B cell (primary cell): ENCODE data around the gene PSMC5. TPM values are rescaled to one million over a fixed set of nuclear protein-coding genes. Genes with fewer than 3 reads are reported as not detected.

Source experiments
- ATAC-seq: fragments of 200-7000 bp; cut with Tn5 transposase; one replicate; pipeline ENCODE4 v1.10.0; 2021; ENCODE audit warnings: low read depth, mild to moderate bottlenecking, moderate number of reproducible peaks, moderate library complexity
- CTCF ChIA-PET: fragments of 350-600 bp; sonication (Branson Sonifier 250); formaldehyde crosslinking; loops from one replicate; lab custom pipeline; 2021; ENCODE audit warnings: antibody characterized with exemption, inconsistent platforms; lab: Charles Lee
- POLR2A ChIA-PET: fragments of 350-600 bp; sonication (Branson Sonifier 250); formaldehyde crosslinking; loops from one replicate; lab custom pipeline; 2021; ENCODE audit warnings: antibody characterized with exemption; lab: Charles Lee
- DNase-seq: peaks from one replicate; pipeline ENCODE4 v3.0.0; 2013
- H2AFZ ChIP-seq: 2 replicates; pipeline ENCODE4 v1.6.1; 2012; ENCODE audit warnings: mild to moderate bottlenecking, low read depth, low read length; ENCODE audit not compliant: insufficient read depth, poor library complexity, severe bottlenecking
- H3K27ac ChIP-seq, 2 donors: 1 replicate in 1 of 2; 2 replicates in 1 of 2; pipeline ENCODE4 v1.5.1; 2012 to 2013; ENCODE audit warnings: low read length in 2 of 2, mild to moderate bottlenecking in 2 of 2, moderate library complexity in 1 of 2
- H3K27me3 ChIP-seq, 4 experiments: fragments of 200-600 bp in 1 of 4; sonication (generic) in 1 of 4; replicated peaks in 1 of 4; 1 replicate in 2 of 4; 2 replicates in 2 of 4; pipeline versions ENCODE4 v1.6.1 to v1.7.0; 2013 to 2016; ENCODE audit warnings: low read length in 3 of 4, mild to moderate bottlenecking in 2 of 4, mixed read lengths in 1 of 4, moderate library complexity in 1 of 4; ENCODE audit not compliant: insufficient read depth in 4 of 4, control insufficient read depth in 3 of 4; ENCODE audit errors: control extremely low read depth in 1 of 4
- H3K36me3 ChIP-seq, 2 experiments: replicated peaks in 1 of 2; 1 replicate in 1 of 2; 2 replicates in 1 of 2; pipeline versions ENCODE4 v1.6.1 to v1.7.1; 2013; ENCODE audit warnings: low read length in 1 of 2; ENCODE audit not compliant: insufficient read depth in 2 of 2, control insufficient read depth in 1 of 2; ENCODE audit errors: control extremely low read depth in 1 of 2, extremely low read depth in 1 of 2
- H3K4me1 ChIP-seq, 2 donors: fragments of 200-600 bp in 1 of 2; sonication (generic) in 1 of 2; 1 replicate in 1 of 2; 2 replicates in 1 of 2; pipeline versions ENCODE4 v1.5.1 to v1.6.1; 2013 to 2017; ENCODE audit warnings: low read length in 2 of 2; ENCODE audit not compliant: control insufficient read depth in 2 of 2, insufficient read depth in 2 of 2
- H3K4me2 ChIP-seq: replicated peaks from 2 replicates; pipeline ENCODE3; 2012; ENCODE audit warnings: mild to moderate bottlenecking, low read depth, low read length; ENCODE audit not compliant: poor library complexity, severe bottlenecking
- H3K4me3 ChIP-seq, 5 experiments: fragments of 200-600 bp in 1 of 5; sonication (generic) in 1 of 5; 1 replicate in 3 of 5; 2 replicates in 2 of 5; pipeline versions ENCODE4 v1.5.1 to v1.7.0; 2011 to 2016; ENCODE audit warnings: low read length in 4 of 5, mild to moderate bottlenecking in 4 of 5, low read depth in 2 of 5, control low read depth in 1 of 5, moderate library complexity in 1 of 5; ENCODE audit not compliant: insufficient read depth in 1 of 5; ENCODE audit errors: control extremely low read depth in 1 of 5, extremely low read depth in 1 of 5
- H3K79me2 ChIP-seq: fragments of 200-600 bp; sonication (generic); one replicate; pipeline ENCODE4 v1.6.0; 2016; ENCODE audit warnings: low read length; ENCODE audit not compliant: control insufficient read depth, insufficient read depth
- H3K9ac ChIP-seq: fragments of 200-600 bp; sonication (generic); 2 replicates; pipeline ENCODE4 v1.6.1; 2017; ENCODE audit warnings: mild to moderate bottlenecking, low read length, moderate library complexity
- H3K9me3 ChIP-seq, 3 donors: one replicate each; pipeline versions ENCODE4 v1.6.1 to v1.7.1; 2013; ENCODE audit warnings: low read length in 2 of 3; ENCODE audit not compliant: control insufficient read depth in 2 of 3, insufficient read depth in 1 of 3; ENCODE audit errors: control extremely low read depth in 1 of 3
- H4K20me1 ChIP-seq: 2 replicates; pipeline ENCODE4 v1.6.0; 2012; ENCODE audit warnings: mild to moderate bottlenecking, low read length; ENCODE audit not compliant: insufficient read depth, control insufficient read depth, poor library complexity, severe bottlenecking
- H3K27ac Mint-ChIP-seq: one replicate; pipeline ENCODE4 v1.8.0; 2021; ENCODE audit warnings: mixed read lengths
- H3K27me3 Mint-ChIP-seq: one replicate; pipeline ENCODE4 v1.8.0; 2021; ENCODE audit warnings: mixed read lengths
- H3K4me1 Mint-ChIP-seq: one replicate; pipeline ENCODE4 v1.8.0; 2021; ENCODE audit warnings: mixed read lengths
- H3K4me3 Mint-ChIP-seq: one replicate; pipeline ENCODE4 v1.8.0; 2021; ENCODE audit warnings: mixed read lengths
- H3K9me3 Mint-ChIP-seq: one replicate; pipeline ENCODE4 v1.8.0; 2022; ENCODE audit warnings: mixed read lengths; ENCODE audit not compliant: insufficient read depth
- EZH2 ChIP-seq: IDR thresholded peaks from 2 replicates; pipeline ENCODE4 v1.6.1; 2012; ENCODE audit warnings: borderline replicate concordance, low read depth, mild to moderate bottlenecking, moderate library complexity, low read length; ENCODE audit not compliant: insufficient read depth, poor library complexity, severe bottlenecking
- WGBS: methylation state at CpG from one replicate; pipeline ENCODE4 v1.1.5; 2013; ENCODE audit warnings: missing lambda C conversion rate; ENCODE audit not compliant: insufficient coverage; 5-methylcytosine and 5-hydroxymethylcytosine counted together
- intact Hi-C: fragments of 100-400 bp; cut with micrococcal nuclease; formaldehyde crosslinking; loops from one replicate; pipeline ENCODE4 v1.10.0; 2022
- polyA plus RNA-seq: library from polyadenylated mRNA; depleted of rRNA; stranded (reverse); fragments of >200 nt; gene quantifications from 2 replicates; pipeline ENCODE4 v1.2.3, GENCODE V29; 2012
- total RNA-seq, 2 donors: library from RNA; stranded (reverse); fragments of 120-200 nt in 1 of 2; gene quantifications; 1 replicate in 1 of 2; 2 replicates in 1 of 2; pipeline versions ENCODE4 v1.2.3 to v1.2.4, GENCODE V29; 2013 to 2022
- TF ChIP-seq, protein P1 (sequence below): fragments of 200-600 bp; IDR thresholded peaks from one replicate; pipeline ENCODE4 v1.8.0; 2022; ENCODE audit warnings: antibody characterized with exemption, mild to moderate bottlenecking

The PSMC5 gene
- total and polyA plus RNA-seq, 2 donors (not counting 1 experiment from before 2014, with no cell fraction given), result 87.1 to 104 TPM

DNA sequence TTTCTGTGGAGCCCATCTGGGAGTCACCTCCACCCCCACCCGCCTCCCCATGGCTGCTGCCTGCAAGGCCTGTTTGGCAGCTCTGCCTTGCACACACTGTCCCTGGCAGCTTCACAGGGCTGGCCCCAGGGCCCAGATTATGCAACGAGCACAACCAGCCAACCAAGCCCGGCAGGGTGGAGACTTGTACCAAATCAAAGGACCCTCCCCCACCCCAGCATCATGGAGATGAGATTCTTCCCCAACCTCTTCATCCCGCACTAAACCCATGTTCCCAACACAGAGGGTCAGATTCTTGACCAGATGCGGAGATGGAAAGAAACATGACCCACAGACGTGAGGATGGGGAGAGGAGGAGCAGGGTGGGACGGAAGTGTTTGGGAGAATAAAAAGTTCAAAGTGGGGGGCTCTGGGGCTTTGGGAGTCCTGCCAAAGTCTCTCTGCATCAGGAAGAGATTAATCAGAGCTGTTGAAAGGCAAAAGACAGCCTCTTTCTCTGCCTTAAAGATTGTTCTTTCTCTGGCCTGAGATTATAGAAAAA, 11.5 kb downstream of the PSMC5 start:
- H3K27me3 ChIP-seq, result no peaks in the 10 kb centered on the region
- peak overlapping the region; percentile 24 for H3K9ac ChIP-seq
- intact Hi-C loops, result loop anchor here (5.0 kb wide), 1 partner anchor 411 kb away; no protein-coding TSS in a partner anchor
- no peak for TF ChIP-seq EZH2
- TF ChIP-seq, protein P1, sequence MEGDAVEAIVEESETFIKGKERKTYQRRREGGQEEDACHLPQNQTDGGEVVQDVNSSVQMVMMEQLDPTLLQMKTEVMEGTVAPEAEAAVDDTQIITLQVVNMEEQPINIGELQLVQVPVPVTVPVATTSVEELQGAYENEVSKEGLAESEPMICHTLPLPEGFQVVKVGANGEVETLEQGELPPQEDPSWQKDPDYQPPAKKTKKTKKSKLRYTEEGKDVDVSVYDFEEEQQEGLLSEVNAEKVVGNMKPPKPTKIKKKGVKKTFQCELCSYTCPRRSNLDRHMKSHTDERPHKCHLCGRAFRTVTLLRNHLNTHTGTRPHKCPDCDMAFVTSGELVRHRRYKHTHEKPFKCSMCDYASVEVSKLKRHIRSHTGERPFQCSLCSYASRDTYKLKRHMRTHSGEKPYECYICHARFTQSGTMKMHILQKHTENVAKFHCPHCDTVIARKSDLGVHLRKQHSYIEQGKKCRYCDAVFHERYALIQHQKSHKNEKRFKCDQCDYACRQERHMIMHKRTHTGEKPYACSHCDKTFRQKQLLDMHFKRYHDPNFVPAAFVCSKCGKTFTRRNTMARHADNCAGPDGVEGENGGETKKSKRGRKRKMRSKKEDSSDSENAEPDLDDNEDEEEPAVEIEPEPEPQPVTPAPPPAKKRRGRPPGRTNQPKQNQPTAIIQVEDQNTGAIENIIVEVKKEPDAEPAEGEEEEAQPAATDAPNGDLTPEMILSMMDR, result no peak
- H3K9me3 Mint-ChIP-seq, result no peaks in the 10 kb centered on the region
- peaks cover 72% of the 10 kb centered on the region for H4K20me1 ChIP-seq
- peaks cover 1 to 40% of the 10 kb centered on the region in 2 experiments for H3K36me3 ChIP-seq
- ATAC-seq (no peak), DNase-seq (peak; percentile 15)
- H3K27ac Mint-ChIP-seq, result peak overlapping the region; percentile 59
- no peak overlapping the region for H2AFZ ChIP-seq
- peak overlapping the region; percentile 62 for H3K4me2 ChIP-seq
- H3K4me3 ChIP-seq, result no peak overlapping the region
- peak overlapping the region; percentile 11 to 45 for H3K27ac ChIP-seq
- peaks cover 41 to 54% of the 10 kb centered on the region in 2 donors for H3K4me1 ChIP-seq
- peaks cover 49% of the 10 kb centered on the region for H3K4me1 Mint-ChIP-seq
- H3K27me3 Mint-ChIP-seq, result no peaks in the 10 kb centered on the region
- H3K4me3 Mint-ChIP-seq, result peak overlapping the region; percentile 34
- H3K9me3 ChIP-seq, result no peaks in the 10 kb centered on the region
- H3K79me2 ChIP-seq, result peaks cover 69% of the 10 kb centered on the region
- 28% methylated on average over 6 of the region's 7 CpGs for WGBS
- ChIA-PET POLR2A (interaction anchor here (0.8 to 0.9 kb wide), 2 partner anchors 9 to 65 kb away, joined by 4 to 8 read pairs; partner anchors contain the start of genes CCDC47 and DDX42), CTCF (interaction anchor here (0.7 to 2.2 kb wide), 7 partner anchors 9 to 572 kb away, joined by 3 to 15 read pairs (median 4); no protein-coding TSS in a partner anchor)
